Measurements from ENCODE around the gene DOK6.

DOK6 gene

GRCh38 chr18:69752737-69753380, 352.2 kb downstream of the DOK6 start:
- DNase-seq (ENCODE audit: low read depth), result no peak

- no peak for DNase-seq (ENCODE audit: low read depth)
Measured at GRCh38 chr18:69754108-69754507, 353.4 kb downstream of the DOK6 start.

GRCh38 chr18:69755041-69755440, 354.4 kb downstream of the DOK6 start:
- DNase-seq (ENCODE audit: low read depth), result no peak

- DNase-seq (ENCODE audit: low read depth), result no peak
Measured at GRCh38 chr18:69755856-69756496, 355.3 kb downstream of the DOK6 start.

- peak; percentile 25 for DNase-seq (ENCODE audit: low read depth)
Measured at GRCh38 chr18:69757733-69758132, 357.0 kb downstream of the DOK6 start.

- peak; percentile 38 for DNase-seq (ENCODE audit: low read depth)
Measured at GRCh38 chr18:69758458-69758857, 357.8 kb downstream of the DOK6 start.

- DNase-seq (ENCODE audit: low read depth), result no peak
Measured at GRCh38 chr18:69759046-69759445, 358.4 kb downstream of the DOK6 start.

- no peak for DNase-seq (ENCODE audit: low read depth)
Measured at GRCh38 chr18:69763002-69763401, 362.3 kb downstream of the DOK6 start.

GRCh38 chr18:69763821-69764220, 363.1 kb downstream of the DOK6 start:
- no peak for DNase-seq (ENCODE audit: low read depth)

- DNase-seq (ENCODE audit: low read depth), result no peak
Measured at GRCh38 chr18:69770238-69770637, 369.6 kb downstream of the DOK6 start.

- no peak for DNase-seq (ENCODE audit: low read depth)
Measured at GRCh38 chr18:69774831-69775230, 374.1 kb downstream of the DOK6 start.

GRCh38 chr18:69777248-69777647, 376.6 kb downstream of the DOK6 start:
- no peak for DNase-seq (ENCODE audit: low read depth)

- DNase-seq (ENCODE audit: low read depth), result no peak
Measured at GRCh38 chr18:69778680-69779079, 378.0 kb downstream of the DOK6 start.

- no peak for DNase-seq (ENCODE audit: low read depth)
Measured at GRCh38 chr18:69780851-69781250, 380.2 kb downstream of the DOK6 start.

GRCh38 chr18:69784815-69785214, 384.1 kb downstream of the DOK6 start:
- no peak for DNase-seq (ENCODE audit: low read depth)

- no peak for DNase-seq (ENCODE audit: low read depth)
Measured at GRCh38 chr18:69785466-69785865, 384.8 kb downstream of the DOK6 start.

GRCh38 chr18:69786427-69786826, 385.7 kb downstream of the DOK6 start:
- DNase-seq (ENCODE audit: low read depth), result no peak

- peak; percentile 82 for DNase-seq (ENCODE audit: low read depth)
Measured at GRCh38 chr18:69787825-69788547, 387.3 kb downstream of the DOK6 start.

GRCh38 chr18:69789794-69790193, 389.1 kb downstream of the DOK6 start:
- DNase-seq (ENCODE audit: low read depth), result no peak

- DNase-seq (ENCODE audit: low read depth), result no peak
Measured at GRCh38 chr18:69790649-69791048, 390.0 kb downstream of the DOK6 start.

- peak; percentile 56 for DNase-seq (ENCODE audit: low read depth)
Measured at GRCh38 chr18:69795791-69796190, 395.1 kb downstream of the DOK6 start.

- DNase-seq (ENCODE audit: low read depth), result no peak
Measured at GRCh38 chr18:69804776-69805501, 404.3 kb downstream of the DOK6 start.

GRCh38 chr18:69808399-69808798, 407.7 kb downstream of the DOK6 start:
- no peak for DNase-seq (ENCODE audit: low read depth)

Data from ELR (cell line).